Measurements from ENCODE around the gene MICAL1. TPM values are rescaled to one million over a fixed set of nuclear protein-coding genes. Genes with fewer than 3 reads are reported as not detected.

MICAL1 gene, protein sequence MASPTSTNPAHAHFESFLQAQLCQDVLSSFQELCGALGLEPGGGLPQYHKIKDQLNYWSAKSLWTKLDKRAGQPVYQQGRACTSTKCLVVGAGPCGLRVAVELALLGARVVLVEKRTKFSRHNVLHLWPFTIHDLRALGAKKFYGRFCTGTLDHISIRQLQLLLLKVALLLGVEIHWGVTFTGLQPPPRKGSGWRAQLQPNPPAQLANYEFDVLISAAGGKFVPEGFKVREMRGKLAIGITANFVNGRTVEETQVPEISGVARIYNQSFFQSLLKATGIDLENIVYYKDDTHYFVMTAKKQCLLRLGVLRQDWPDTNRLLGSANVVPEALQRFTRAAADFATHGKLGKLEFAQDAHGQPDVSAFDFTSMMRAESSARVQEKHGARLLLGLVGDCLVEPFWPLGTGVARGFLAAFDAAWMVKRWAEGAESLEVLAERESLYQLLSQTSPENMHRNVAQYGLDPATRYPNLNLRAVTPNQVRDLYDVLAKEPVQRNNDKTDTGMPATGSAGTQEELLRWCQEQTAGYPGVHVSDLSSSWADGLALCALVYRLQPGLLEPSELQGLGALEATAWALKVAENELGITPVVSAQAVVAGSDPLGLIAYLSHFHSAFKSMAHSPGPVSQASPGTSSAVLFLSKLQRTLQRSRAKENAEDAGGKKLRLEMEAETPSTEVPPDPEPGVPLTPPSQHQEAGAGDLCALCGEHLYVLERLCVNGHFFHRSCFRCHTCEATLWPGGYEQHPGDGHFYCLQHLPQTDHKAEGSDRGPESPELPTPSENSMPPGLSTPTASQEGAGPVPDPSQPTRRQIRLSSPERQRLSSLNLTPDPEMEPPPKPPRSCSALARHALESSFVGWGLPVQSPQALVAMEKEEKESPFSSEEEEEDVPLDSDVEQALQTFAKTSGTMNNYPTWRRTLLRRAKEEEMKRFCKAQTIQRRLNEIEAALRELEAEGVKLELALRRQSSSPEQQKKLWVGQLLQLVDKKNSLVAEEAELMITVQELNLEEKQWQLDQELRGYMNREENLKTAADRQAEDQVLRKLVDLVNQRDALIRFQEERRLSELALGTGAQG
- total RNA-seq: 33.6 and 36.6 TPM in 2 replicates

DNA sequence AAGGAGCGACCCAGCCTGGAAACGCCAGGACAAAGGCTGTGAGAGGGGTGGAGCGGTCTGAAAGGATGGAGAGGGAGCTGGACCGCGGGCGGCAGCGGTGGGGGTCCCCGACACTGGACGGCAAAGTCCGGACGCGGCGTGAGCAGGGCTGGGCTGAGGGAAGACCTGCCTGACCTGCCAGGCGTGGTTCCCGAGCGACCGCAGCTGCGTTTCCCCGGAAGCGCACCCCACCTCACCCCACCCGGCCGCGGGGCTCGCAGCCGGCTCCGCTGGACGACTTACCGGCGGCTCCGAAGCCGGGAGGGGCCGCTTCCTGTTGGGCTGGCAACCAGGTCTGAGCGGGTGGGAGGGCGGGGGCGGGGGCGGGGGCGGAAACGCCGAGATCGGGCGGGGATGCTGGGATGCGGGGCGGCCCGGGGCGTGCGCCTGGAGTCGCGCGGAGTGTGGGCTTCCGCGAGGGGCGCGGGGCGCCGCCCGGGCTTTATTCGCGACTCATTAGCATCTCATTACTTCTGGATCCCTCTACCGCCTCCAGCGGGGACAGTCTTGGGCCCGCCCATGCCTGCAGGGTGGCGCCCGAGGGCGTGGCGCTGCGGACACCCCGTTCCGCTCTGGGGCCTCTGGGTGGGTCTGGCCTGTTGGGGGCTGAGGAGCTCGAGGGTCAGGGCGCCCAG is at the start of gene MICAL1:
Gene MICAL1, minus strand, starts transcription at position 336 of the 674 bp plus-strand sequence. CDS start 1,576 bp downstream, outside the sequence.

DNA sequence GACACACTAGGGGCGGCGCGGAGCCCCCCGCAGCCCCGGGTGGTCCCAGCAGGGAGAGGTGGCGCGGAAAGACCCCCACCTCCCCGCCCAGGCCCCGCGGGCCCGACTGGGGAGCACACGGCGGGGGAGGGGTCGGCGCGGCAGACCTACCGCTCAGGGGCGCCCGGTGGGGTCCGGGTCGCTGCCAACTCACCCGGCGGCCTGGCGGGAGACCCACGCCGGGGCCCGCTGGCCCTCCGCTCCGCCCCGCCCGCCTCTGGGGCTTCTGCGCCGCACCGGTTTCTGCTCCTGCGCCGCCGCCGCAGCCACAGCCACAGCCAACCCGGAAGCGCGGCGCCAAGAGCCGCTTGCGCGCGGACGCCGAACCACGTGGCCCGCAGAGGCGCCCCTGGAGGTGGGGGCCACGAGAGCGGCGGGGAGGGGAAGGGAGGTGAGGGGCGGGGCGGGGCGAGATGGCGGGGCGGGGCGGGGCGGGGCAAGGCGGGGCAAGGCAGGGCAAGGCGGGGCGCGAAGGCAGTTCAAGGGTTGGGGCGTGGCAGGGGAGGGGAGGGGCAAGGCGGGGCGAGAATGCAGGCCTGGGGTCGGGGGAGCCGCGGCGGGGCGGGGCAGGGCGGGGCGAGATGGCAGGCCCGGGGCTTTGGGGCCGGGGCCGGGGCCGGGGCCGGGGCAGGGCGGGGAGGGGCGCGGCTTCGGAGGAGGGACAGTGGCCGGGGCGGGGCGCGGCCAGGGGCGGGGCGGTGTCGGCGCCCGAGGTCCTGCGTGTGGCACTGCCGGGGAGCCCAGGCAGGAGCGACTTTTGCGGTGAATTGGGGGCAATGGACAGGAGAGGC is 27.5 kb upstream of the MICAL1 start, which contains the start of gene ZBTB24:
Gene ZBTB24, minus strand, starts transcription at position 315 of the 830 bp plus-strand sequence. CDS start 1,193 bp downstream, outside the sequence.

DNA sequence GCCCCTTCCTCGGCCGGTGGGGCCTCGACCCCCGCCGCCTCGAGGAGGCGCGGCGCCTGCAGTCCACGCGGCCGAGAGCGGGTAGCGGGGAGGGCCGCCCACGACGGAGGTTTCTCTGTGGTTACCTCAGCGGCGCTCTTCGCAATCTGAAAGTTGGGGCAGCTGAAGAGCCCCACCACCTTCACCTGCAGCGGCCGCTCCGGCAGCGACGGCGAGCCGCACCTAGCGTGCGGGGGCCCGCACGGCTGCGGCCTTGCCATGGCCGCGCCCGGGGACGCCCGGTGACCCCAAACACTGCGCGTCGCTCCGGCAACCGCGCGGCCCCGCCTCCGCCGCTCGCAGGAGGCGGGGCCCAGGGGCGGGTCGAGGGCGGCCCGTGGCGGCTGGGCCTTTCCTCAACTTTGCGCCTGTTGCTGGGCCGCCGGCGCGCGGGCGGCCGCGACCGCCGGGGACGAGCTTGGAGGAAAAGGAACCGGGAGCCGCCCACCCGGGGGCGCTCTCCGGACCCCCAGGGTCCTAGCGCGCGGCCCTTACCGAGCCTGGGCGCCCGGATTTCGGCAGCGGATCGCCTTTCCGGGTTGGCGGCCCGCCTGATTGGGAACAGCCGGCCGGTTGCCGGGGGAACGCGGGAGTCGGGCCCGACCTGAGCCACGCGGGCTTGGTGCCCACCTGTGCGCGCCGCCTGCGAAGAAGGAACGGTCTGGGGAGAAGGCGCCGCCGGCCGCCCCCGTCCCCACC is 15.1 kb downstream of the MICAL1 start, which contains the start of the genes PPIL6 and SMPD2:
Gene PPIL6, minus strand, starts transcription at position 298 of the 738 bp plus-strand sequence. Its CDS starts 38 bp downstream, at position 260.
Gene SMPD2, plus strand, starts transcription at position 394 of the 738 bp plus-strand sequence. CDS start 398 bp downstream, outside the sequence.

Other genes with a start within 250 kb of the MICAL1 start
- 152 and 170 TPM in 2 replicates for gene CD164, start 73.3 kb downstream of the MICAL1 start, total RNA-seq
- gene PPIL6, start 15.1 kb downstream of the MICAL1 start, total RNA-seq: 3.0 and 6.9 TPM in 2 replicates
- 13.7 and 14.4 TPM in 2 replicates for gene SMPD2, start 15.0 kb downstream of the MICAL1 start, total RNA-seq
- gene ZBTB24, start 27.4 kb upstream of the MICAL1 start, total RNA-seq: 6.3 TPM in 2 replicates
- gene AK9, start 235.4 kb upstream of the MICAL1 start, total RNA-seq: 1.6 and 3.1 TPM in 2 replicates
- gene FIG4, start 235.5 kb upstream of the MICAL1 start, total RNA-seq: 14.1 and 19.2 TPM in 2 replicates